ENCODE data around the gene RIPOR1.

Gene RIPOR1

DNA sequence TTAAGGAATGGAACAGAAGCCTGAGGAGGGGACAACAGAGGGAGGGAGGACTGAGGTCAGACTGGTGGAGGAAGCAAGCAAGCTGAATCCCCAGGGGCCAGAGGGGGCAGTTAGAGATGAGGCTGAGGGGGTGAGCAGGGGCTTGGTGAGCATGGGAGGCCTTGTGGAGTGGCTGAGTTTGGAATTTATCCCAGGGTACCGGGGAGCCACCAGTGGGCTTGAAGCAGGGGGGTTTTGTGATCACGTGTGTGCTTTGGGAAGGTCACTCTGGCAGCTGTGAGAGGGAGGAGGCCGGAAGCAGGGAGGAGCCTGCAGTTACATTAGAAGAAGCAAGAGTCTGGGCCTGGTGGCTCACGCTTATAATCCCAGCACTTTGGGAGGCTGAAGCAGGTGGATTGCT lies 23.8 kb downstream of the RIPOR1 start:
- no peak for DNase-seq (ENCODE audit: low spot score)

DNA sequence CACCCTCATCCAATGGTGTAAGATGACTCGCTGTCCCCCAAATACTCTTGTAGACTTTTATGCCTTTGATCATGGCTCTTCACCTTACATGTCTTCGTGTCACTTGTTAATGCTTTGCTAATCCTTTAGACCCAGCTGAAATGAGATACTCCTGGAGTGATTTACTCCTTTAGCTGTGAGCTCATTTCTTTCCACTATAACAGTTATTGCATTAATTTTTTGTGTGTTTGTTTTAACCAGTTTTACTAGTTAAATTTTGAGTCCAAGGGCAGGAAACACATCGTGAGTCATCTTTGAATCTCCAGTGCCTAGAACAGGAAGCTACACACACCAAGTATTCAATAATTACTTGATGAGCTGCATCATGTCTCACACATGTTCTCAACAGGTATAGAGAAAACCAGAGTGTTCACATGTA lies 27.2 kb downstream of the RIPOR1 start:
- DNase-seq (ENCODE audit: low spot score), result no peak

DNA sequence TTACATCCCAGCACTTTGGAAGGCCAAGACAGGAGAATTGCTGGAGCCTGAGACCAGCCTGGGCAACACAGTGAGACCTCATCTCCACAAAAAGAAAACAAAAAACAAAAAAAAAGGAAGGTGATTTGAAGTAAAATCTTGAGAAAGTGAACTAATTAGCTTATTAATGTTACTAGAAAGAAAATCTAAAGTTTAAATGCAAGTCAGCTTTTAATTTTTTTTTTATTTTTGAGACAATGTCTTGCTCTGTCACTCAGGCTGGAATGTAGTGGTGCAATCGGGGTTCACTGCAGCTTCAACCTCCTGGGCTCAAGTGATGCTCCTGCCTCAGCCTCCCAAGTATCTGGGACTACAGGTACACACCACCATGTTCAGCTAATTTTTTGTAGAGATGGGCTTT lies 30.2 kb downstream of the RIPOR1 start:
- no peak for DNase-seq (ENCODE audit: low spot score)

DNA sequence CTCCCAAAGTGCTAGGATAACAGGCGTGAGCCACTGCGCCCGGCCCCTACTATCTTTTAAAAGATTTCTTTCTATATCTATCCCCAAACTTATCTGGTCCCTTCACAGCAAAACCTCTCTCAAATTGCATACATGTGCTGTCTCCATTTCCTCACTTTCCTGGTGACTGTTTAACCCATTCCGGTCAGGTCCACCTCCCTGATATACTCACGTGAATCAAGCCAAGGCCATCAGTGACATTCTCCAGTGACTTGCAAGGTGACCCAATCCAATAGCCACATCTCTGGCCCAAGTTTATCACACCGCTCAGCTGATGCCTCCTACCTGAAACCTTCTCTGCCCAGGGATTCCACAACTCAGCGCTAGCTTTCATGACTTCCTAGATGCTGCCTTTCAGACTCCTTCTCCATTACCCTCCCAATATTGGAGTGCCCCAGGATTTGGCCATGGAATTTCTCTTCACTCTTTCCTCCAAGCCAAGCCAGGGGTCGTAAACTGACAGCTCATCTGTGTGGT lies 32.3 kb downstream of the RIPOR1 start:
- no peak for DNase-seq (ENCODE audit: low spot score)

DNA sequence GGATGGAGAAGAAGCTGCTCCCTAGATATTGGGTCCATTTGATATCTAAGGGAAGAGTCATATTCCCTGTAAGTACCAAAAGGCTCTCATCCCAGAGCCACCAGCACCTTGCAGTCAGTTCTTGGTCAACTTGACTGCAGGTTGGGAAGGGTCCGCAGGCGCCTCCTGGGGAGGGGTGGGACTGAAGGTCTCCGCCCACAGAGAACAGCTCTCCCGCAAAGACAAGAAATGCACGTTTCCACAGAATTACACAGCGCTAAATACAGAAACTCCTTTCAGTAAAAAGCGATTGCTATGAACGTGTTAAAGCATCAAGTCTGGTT lies 32.8 kb downstream of the RIPOR1 start:
- no peak for DNase-seq (ENCODE audit: low spot score)

DNA sequence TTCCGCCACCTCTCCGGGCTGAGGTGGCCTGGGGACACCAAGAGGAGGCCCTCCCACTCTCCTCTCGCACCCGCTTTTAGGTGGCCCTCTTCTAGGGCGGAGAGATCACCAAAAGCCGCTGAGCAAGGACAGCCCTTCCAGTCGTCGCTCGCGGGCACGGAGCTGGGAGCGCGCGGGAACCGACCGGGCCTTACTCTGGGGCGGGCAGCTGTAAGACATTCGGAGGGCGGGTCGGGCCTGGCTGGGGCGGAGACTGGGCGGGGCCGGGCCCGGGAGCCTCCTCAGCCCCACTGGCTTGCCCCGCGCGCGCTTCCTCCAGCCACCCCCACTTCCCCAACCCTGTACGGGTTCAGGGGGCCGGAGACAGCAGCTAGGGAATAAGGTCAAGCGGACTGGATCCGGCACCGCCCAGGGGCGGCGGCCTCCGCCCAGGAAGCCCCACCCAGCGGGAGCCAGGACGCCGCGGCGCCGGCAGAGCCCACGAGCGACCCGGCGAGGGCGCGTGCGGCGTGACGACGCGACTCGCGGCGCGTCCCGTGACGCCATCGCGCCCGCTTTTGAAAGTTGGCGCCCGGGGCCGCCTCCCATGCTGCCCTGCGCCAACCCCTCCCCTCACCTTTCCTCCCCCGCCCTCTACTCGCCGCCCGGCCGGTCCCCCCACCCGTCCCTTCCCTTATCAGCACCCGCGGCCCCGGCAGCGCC lies 33.3 kb downstream of the RIPOR1 start:
- DNase-seq (ENCODE audit: low spot score), result peak; percentile 99

DNA sequence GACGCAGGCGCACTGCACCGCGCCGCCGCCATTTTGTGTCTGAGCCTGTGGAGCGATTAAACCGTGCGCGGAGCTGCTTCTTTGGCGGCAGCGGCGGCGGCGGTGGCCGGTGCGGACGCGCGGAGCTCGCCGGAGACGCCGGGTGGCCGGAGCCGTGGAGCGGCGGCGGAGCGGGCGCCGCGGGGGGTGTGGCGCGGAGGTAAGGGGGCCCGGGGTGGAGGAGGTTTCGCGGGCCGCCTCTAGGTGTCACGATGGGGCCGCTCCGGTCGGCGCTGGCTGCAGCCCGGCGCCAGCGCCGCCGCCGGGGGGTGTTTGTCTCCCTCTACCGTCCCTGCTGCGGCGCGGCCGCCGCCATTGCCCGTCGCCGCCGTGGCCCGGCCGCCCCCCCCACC lies 33.9 kb downstream of the RIPOR1 start, which contains the start of gene CTCF:
Gene CTCF, plus strand, starts transcription at position 1 of the 392 bp plus-strand sequence. CDS start 48,307 bp downstream, outside the sequence.
- DNase-seq (ENCODE audit: low spot score), result peak; percentile 93

DNA sequence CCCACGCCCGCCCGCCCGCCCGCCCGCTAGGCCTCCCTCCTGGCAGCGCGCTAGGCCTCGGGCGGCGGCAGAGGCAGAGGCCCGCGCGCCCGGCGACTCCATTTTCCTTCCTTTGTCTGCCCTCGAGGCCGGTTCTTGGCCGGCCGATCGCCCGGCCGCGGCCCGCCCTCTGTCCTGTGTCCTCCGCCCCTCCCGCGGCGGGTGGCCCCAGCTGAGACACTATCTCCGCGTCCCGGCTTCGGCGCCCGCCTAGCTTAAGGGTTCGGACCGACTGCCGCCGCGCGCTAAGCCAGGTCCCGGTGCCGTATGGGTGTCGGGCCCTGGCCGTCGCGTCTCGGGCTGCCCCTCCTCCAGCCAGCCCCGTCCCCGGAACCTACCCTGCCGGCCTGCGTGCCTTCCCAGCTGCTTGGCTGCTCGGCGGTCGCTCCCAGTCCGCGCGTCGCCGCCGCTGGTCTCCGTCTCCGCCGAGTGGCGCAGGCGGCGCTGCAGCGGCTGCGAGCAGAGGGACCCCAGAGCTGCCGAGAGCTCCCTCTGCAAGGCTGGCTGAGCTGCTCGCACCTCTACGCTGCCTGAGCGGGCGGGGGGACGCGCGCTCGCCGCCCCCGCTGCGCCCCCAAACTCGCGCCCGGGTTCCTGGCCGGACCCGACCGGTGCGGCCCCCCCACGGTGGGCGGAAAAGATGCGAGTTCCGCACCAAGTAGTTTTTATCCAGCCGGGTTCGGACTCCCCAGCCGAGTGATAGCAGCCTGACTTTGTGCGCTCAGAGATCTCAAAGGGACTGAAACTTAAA lies 34.5 kb downstream of the RIPOR1 start:
- DNase-seq (ENCODE audit: low spot score), result peak; percentile 66

DNA sequence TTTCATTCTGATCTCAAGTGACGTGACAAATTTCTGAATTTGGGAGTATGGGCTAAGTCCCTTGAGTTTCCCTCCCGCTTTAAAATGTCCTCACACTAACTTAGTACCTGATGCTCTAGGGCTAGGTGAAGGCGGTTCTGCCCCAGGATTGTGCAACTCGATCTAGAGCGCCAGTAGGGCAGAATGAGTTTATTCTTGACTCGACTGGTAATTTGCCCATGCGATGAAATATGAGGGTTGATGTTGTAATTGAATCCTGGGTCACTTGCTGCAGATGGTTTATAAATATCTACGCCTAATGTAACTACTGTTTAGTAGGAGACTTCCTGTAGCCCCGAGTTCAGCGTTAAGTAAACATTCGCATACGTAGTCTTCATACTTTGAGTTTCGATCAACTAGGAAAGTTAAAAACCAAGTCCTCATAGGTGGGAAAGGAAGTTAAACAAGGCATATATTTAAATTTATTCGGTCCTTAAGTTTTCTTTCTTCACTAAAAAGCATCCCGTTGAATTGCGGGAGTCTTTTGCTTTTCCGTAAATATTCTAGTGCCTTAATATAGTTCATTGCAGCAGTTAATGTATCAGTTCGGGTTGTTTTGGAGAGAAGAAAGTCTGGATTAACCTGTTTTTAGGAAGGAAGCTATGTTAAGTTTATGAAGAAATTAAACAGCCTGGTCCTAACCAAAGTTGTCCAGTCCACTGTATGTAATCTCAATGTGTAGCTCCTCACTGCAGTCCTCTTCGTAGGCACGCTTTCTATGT lies 35.3 kb downstream of the RIPOR1 start:
- DNase-seq (ENCODE audit: low spot score), result peak; percentile 50

DNA sequence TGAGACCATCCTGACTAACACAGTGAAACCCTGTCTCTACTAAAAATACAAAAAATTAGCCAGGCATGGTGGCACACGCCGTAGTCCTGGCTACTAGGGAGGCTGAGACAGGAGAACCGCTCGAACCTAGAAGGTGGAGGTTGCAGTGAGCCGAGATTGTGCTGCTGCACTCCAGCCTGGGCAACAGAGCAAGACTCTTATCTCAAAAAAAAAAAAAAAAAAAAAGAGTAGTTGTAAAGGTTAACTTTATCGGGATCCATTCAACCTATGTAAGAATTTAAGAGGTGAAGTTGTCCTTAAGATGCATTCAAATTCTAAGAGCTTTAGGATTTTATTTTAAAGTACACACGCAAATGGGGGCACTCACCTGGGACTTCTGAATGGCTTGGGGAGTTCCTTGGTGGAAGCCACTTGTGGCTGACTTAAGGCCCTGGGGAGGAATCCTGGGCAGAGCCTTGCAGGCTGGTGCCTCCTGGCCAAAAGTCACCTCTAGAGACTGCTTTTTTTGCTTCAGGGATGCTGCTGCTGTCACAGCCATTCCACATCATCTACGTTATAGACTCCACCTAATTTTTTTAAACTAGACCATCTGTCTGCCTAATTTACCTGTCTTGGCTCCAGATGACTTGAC lies 37.0 kb downstream of the RIPOR1 start:
- DNase-seq (ENCODE audit: low spot score), result no peak

DNA sequence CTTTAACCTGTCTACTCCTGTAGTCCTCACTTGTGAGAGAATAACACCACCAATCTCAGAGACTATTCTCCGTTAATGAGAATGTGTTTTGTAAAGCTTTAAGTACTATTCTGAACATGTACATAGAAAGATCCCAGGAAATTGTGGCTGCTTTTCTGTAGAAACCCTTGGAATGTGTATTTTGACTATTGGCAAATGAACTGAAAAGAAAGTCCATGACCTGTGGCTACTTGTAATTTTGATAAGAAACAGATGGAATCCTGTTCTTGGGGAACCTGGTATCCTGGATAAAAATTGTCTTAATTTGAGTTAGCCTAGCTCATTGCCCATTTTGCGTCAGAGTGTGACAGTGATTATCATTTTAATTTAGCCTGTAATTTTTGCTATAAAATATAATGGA lies 42.8 kb downstream of the RIPOR1 start:
- DNase-seq (ENCODE audit: low spot score), result no peak

DNA sequence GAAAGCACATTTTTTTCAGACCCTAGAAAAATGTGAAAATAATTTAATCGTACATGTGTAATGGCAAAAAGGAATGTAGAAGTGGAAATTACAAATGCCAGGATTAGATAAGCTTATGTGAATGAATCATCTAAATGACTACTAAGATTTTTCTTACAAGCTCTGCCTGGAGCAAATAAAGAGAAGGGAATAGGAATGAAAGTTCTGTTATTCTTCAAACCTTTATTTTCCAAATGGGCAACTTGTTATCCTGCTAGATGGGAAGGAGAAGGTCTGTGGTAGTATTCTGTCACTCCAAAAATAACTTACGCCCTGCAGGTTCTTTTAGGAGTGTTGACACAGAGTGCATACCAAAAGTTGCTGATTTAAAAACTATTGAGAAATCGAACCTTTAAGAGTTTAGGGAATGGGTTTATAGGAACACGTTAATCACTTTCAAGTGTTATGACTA lies 43.4 kb downstream of the RIPOR1 start:
- DNase-seq (ENCODE audit: low spot score), result peak; percentile 68

DNA sequence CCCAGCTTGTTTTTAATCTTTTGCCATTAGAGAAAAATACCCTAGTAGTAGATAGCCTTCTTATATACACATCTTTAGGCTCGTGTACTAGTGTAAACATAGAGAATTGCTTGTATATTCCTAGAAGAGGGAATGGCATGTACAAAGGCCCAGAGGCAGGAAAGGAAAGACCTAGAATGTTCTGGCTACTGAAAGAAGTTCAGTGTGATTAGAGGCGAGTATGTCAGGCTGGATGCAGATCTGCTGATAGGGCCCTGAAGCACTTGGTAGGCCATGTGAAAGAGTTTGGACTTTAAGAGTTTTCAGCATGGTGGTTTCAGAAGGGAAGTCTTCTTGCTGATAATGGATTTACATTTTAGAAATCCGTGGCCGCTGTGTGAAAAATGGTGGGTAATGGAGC lies 51.1 kb downstream of the RIPOR1 start:
- DNase-seq (ENCODE audit: low spot score), result no peak

DNA sequence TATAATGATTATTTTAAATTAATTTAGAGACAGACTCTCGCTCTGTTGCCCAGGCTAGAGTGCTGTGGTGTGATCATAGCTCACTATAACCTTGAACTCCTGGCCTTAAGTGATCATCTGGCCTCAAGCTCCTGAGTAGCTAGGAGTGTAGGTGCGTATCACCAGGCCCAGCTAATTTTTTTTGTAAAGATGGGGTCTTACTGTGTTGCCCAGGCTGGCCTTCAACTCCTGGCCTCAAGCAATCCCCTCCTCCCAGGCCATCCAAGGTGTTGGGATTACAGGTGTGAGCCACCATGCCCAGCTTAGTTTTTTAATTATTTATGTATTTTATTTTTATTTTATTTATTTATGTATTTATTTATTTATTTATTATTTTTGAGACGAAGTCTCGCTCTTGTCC lies 51.6 kb downstream of the RIPOR1 start:
- DNase-seq (ENCODE audit: low spot score), result no peak

DNA sequence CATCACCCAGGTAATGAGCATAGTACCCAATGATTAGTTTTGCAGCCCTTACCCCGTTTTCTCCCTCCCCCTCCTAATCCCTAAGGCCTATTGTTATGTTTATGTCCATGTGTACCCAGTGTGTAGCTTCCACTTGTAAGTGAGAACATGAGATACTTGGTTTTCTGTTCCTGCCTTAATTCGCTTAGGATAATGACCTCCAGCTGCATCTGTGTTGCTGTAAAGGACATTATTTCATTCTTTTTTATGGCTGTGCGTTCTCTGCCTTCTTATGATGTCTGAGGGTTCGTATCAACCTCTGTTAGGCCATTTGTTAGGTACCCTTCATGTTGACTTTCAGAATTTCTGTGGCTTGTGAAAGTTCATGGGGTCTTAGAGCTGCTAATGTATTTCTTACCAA lies 64.7 kb downstream of the RIPOR1 start:
- DNase-seq (ENCODE audit: low spot score), result no peak

DNA sequence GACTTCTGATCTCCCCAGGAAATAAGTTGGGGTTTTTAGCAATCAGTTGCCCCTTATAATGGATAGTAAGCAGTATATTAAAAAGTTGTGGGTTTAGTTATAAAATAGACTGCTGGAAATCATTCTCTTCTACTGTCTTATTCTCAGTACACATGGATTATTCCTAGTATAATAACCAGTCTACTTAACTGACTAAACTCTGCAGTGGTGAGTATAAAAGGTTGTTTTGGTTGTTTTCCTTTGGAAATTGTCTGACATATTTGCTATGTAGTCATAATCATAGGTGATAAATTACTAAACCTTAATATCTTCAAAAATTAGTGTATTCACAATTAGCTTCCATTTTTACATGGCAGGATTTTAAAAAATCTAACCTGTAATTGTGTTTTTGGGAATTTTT lies 65.1 kb downstream of the RIPOR1 start:
- DNase-seq (ENCODE audit: low spot score), result no peak

DNA sequence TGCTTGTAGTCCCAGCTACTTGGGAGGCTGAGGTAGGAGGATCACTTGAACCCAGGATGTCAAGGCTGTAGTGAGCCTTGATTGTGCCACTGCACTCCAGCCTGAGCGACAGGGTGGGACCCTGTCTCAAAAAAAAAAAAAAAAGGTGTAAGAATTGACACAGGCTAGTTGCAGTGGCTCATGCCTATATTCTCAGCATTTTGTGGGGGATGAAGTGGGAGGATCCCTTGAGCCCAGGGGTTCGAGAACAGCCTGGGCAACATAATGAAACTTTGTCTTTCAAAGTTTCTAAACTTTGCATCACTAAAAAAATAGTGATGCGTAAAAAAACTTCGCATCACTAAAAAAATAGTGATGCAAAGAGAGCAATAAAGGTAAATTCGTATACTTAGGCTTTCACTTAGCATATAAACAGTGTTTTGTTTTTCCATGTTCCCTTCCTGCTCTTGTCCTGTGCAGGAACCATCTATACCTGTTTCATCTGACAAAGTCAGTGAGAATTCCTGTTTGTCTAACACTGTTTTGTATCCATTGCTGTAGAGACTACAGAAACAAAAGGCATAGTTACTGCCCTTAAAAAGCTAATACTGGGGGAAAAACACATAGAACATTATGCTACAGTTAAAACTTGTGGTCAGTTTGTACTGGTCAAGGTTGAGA lies 65.8 kb downstream of the RIPOR1 start:
- DNase-seq (ENCODE audit: low spot score), result no peak

DNA sequence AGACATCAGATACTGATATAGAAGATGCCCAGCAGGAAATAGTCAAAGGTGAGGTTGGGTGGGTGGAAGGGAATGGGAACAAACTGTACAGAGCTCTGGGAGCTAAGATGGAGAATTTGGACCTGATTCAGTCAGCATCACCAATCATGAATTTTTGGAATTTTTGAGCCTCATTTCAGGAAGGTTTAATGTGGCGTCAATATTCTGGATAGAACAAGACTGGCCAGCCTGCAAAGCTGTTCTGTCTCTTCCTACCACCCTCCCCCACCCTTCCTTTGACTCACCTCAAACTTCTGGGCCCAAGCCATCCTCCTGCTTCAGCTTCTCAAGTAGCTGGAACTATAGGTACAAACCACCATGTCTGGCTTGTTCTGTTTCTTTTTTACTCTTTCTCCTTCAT lies 66.3 kb downstream of the RIPOR1 start:
- peak; percentile 28 for DNase-seq (ENCODE audit: low spot score)
